HG03280 (cell line): Measurements from ENCODE around the gene CCDC134.
"Not testable (repeated sequence)": the region's sequence is repeated elsewhere in the genome, so short reads cannot be mapped to it uniquely, and the experiment has no call there.

Experiments used
- ATAC-seq: cut with Tn5 transposase; IDR thresholded peaks from one replicate; pipeline ENCODE4 v1.9.1; 2021; ENCODE audit warnings: mild to moderate bottlenecking, moderate library complexity; ENCODE audit not compliant: unreplicated experiment

Gene CCDC134

GRCh38 chr22:41841085-41841712, 40.7 kb downstream of the CCDC134 start:
- ATAC-seq, result no peak

GRCh38 chr22:41842996-41843970, 42.8 kb downstream of the CCDC134 start:
- no peak for ATAC-seq

- no peak for ATAC-seq
These were observed 43.6 kb downstream of the CCDC134 start for GRCh38 chr22:41844036-41844435.

GRCh38 chr22:41844513-41844912, 44.0 kb downstream of the CCDC134 start:
- no peak for ATAC-seq

- ATAC-seq, result no peak
These were observed 45.1 kb downstream of the CCDC134 start for GRCh38 chr22:41845380-41846267.

GRCh38 chr22:41846268-41846987, 45.9 kb downstream of the CCDC134 start:
- ATAC-seq, result no peak

GRCh38 chr22:41847300-41847699, 46.8 kb downstream of the CCDC134 start:
- ATAC-seq, result no peak

- ATAC-seq, result no peak
These were observed 48.0 kb downstream of the CCDC134 start for GRCh38 chr22:41848468-41848867.

GRCh38 chr22:41856469-41856868, 56.0 kb downstream of the CCDC134 start:
- ATAC-seq, result no peak

GRCh38 chr22:41857155-41857859, 56.8 kb downstream of the CCDC134 start:
- no peak for ATAC-seq

GRCh38 chr22:41857860-41858199, 57.4 kb downstream of the CCDC134 start:
- no peak for ATAC-seq

- ATAC-seq, result peak; percentile 41
These were observed 61.7 kb downstream of the CCDC134 start for GRCh38 chr22:41862160-41862529.

GRCh38 chr22:41862530-41863266, 62.2 kb downstream of the CCDC134 start:
- peak; percentile 51 for ATAC-seq

GRCh38 chr22:41863472-41863871, 63.0 kb downstream of the CCDC134 start:
- ATAC-seq, result no peak

GRCh38 chr22:41868556-41868955, 68.1 kb downstream of the CCDC134 start:
- ATAC-seq, result no peak

GRCh38 chr22:41870081-41870480, 69.6 kb downstream of the CCDC134 start:
- not testable (repeated sequence) for ATAC-seq

GRCh38 chr22:41870786-41871185, 70.3 kb downstream of the CCDC134 start:
- no peak for ATAC-seq

GRCh38 chr22:41873391-41873790, 72.9 kb downstream of the CCDC134 start:
- no peak for ATAC-seq

GRCh38 chr22:41874090-41874489, 73.6 kb downstream of the CCDC134 start:
- no peak for ATAC-seq
